ENCODE measurements around the gene RFX4.
"Not testable (repeated sequence)": the region's sequence is repeated elsewhere in the genome, so short reads cannot be mapped to it uniquely, and the experiment has no call there.

The RFX4 gene

GRCh38 chr12:106692896-106693820 lies 110.4 kb downstream of the RFX4 start:
- no peak for DNase-seq

DNA sequence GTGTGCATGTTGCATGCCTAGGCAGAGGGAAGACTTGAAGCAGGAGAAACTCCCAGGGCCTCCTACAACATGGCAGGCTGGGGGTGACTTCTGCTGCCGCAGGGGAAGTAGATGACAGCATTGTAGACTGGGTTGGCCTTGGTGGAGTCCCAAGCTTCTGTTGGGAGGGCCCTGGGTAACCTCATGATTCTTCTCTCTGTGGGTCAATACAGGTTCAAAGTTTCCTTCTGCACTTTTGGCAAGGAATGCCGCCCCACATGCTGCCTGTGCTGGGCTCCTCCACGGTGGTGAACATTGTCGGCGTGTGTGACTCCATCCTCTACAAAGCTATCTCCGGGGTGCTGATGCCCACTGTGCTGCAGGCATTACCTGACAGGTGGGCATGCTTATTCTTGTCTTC lies 113.3 kb downstream of the RFX4 start:
- DNase-seq = no peak

GRCh38 chr12:106696681-106697417 lies 114.0 kb downstream of the RFX4 start:
- no peak for DNase-seq

GRCh38 chr12:106704081-106704480 lies 121.3 kb downstream of the RFX4 start:
- DNase-seq = no peak

DNA sequence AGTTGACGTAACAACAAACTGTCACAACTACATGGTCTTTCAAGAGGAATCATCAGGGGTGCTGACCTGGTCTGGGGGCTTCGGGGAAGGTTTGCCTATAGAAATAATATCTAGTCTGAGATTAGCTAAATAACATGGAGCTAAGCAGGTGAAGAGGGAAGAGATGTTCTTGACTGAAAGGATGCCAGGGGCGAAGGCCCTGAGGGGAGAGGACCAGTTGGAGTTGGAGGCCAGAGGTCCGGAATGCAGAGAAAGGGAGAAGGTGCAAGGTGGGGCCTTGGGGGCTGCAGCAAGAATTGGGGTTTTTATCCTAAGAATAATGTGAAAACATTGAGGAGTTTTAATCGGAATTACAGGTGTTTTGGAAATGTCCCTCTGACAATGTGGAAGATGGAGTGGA lies 123.2 kb downstream of the RFX4 start:
- DNase-seq = no peak

GRCh38 chr12:106709068-106709511 lies 126.3 kb downstream of the RFX4 start:
- DNase-seq = no peak

DNA sequence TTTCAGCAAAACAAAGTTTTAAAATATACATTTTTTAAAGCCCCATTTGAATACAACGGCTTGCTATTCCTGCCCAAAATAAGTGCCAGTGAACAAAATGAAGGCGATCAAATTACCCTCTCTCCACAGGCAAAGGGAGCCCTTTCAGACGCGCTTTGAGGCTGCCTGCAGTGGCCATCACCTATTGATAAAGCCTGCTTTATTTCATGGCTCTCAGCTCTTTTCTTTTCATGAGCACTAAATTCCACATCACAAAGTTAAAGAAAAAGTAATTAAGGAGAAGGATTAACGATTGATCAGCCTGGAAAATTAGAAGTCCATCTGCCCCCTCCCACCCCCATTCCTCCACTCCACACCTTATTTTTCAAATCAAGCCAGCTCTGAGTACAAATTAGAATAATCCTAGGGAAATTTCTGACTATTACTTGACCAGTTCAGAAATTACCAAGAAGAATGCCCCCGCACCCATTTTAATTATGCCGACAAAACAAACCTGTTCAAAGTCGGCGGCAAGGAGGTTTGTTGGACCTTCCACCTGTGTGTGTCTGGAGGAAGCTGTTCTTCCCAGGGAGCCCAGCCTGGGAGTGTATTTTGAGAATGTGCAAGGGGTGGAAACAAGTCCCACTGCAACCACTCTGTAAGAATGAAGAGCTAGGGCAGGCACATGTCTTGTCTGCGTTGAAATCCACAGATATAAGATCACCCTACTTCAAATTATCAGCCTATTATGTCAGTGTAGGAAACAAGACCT lies 127.5 kb downstream of the RFX4 start:
- DNase-seq = no peak

- no peak for DNase-seq
These were observed 128.5 kb downstream of the RFX4 start for GRCh38 chr12:106711316-106711715.

GRCh38 chr12:106712768-106713167 lies 130.0 kb downstream of the RFX4 start:
- DNase-seq = no peak

DNA sequence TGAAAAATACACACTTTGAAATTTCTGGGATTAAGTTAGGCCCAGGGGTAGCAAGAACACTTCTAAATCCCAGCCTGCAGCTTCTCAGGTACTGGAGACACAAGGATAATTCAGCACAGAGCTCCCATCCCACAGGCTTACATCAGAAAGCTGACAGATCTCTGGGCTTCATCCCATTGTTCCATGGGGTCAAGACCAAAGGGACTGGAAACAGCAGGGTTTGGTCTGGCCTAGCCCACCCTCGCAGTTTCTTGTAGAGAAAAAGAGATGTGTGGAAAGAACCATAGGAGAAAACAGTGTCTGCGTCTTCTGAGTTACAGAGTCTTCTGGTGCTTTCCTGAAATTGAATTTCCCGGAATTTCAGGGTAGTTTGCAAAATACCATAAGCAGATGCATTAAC lies 132.1 kb downstream of the RFX4 start:
- DNase-seq = no peak

DNA sequence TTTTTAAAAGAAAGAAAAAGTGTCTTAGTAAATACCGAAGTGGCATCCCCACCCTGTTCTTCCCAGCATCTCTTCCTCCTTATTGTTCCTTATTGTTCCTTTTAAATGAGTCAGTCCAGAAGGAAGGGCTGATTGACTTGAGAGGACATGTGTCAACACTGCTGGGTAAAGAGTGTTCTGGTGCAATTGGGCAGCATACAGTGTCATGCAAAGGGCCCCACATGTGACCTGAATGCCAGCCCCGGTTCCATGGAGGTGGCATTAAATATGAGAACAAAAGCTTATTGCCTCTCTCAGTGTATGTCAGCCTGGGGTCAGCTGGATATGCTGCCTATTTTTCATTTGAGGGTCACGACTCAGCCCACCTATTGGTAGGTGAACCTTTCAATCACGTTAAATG lies 132.8 kb downstream of the RFX4 start:
- no peak for DNase-seq

DNA sequence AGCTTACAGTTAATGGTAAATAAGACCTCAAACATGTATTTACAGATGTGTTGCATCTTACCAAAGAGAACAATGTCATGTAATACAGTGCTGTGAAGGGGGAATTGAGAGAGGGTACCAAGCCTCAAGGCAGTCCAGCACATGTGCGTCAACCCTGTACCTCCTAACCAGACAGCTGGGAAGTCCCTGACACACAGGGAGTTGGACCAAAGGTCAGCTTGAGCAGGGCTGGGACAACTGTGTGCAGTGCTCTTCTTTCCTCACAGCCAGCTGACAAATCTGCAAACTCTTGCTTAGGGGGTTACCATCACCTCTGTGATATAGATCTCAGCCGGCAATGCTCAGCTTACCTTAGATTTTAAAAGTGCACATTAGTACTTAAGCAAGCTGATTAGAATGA lies 134.9 kb downstream of the RFX4 start:
- no peak for DNase-seq

- no peak for DNase-seq
These were observed 137.1 kb downstream of the RFX4 start for GRCh38 chr12:106719879-106720278.

- no peak for DNase-seq
These were observed 137.9 kb downstream of the RFX4 start for GRCh38 chr12:106720696-106721095.

GRCh38 chr12:106721915-106722314 lies 139.1 kb downstream of the RFX4 start:
- DNase-seq = no peak

DNA sequence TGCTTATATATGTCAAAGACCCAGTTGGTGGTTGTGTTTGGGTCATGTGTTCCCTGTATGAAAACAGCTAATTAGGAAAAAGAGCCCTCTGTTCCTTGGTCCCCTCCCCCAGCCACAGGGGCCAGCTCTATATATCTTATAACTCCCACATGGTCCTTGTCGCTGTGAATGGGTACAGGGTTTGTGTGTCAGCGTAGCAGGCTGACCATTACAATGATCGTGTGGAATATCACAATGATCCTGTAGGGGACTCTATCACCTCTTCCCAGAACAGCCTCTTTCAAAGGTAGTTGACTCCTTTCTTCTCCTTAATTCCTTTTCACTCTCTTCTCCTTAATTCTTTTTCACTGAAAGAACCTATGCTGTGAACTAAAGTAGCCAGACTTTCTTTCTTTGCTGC lies 140.0 kb downstream of the RFX4 start:
- DNase-seq = no peak

DNA sequence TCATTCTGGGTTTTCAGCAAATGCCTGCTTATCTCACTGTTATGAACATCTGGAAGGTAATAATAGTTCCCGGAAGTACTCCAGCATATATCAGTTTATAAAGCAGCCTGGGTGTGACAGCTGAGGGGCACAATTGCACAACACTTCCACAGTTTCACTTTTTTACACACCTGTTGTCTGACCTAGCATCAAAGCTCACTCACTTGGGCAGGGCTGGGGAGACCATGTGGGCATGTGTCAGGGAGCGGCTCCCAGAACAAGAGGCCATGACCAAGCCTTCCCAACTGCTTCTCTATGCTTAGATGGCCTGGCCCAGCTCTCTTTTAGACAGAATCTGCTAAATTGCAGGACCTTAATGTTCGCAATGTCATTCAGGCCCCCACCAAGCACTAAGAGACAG lies 140.6 kb downstream of the RFX4 start:
- DNase-seq = no peak

DNA sequence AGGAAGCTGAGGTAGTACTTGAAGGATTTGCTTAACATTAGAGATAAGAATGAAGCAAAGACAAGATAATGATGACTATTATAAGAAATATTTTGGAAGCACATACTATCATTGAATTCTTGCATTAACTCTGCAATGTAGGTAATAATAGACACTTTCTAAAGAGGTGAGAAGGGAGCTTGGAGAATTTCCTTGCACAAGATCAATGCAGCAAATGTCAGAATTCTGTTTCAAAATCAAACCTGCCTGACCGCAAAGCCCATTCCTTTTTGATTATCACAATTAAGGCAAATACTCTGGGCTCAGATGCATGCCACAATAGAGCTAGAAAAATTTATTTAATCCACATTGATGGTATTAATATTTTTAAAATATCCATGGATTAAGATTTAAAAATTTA lies 141.3 kb downstream of the RFX4 start:
- no peak for DNase-seq

DNA sequence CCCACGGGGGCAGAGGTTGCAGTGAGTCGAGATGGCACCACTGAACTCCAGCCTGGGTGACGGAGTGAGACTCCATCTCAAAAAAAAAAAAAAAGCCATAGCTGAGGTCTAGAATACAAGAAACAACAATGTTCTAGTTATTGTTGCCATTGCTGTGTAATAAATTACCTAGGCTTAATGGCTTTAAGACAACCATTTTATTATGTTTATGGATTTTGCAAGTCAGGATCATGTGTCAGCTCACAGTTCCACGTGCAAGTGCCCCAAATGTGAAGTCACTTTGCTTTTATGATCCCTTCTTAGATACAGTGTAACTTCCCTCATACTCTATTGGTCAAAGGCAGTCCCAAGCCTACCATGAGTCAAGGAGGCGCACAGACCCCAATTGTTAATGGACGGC lies 142.1 kb downstream of the RFX4 start:
- no peak for DNase-seq

- DNase-seq = not testable (repeated sequence)
These were observed 143.9 kb downstream of the RFX4 start for GRCh38 chr12:106726603-106727202.

GRCh38 chr12:106729611-106730010 lies 146.8 kb downstream of the RFX4 start:
- no peak for DNase-seq

DNA sequence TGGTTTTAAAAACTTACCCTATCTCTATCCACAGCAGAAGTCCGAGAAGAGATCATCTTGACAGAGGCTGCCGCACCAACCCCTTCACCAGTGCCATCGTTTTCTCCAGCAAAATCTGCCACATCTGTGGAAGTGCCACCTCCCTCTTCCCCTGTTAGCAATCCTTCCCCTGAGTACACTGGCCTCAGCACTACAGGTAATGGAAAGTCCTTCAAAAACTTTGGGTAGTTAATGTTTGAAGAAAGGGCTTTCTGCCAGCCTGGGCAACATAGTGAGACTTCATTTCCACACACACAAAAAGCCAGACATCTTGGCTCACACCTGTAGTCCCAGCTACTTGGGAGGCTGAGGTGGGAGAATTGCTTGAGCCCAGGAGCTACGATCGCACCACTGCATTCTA lies 150.1 kb downstream of the RFX4 start:
- DNase-seq = no peak

DNA sequence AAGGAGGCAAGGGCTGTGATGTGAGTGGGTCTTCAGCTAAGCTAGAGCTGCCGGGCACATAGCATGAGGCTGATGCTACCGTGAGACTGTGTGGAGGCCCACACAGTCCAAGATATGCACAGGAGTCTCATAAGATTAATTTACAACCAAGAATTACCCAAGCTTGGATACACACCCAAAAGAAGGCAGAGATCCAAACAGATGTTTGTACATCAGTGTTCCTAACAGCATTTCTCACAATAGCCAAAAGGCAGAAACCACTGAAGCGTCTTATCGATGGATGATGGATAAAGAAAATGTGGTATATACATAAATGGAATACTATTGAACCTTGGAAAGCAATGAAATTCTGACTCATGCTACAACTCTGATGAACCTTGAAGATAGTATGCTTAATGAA lies 150.9 kb downstream of the RFX4 start:
- DNase-seq = no peak

All from NCI-H1417 treated with DMSO at 0.1 percent for 48 hours (cell line).